AG04449 (cell line): Measurements from ENCODE around the gene MGAT5B.

Source experiments
- CTCF ChIA-PET: fragments of 350-600 bp; formaldehyde crosslinking; extraction: SDS; loops from one replicate; lab custom pipeline; 2021; ENCODE audit warnings: antibody characterized with exemption; lab: Yijun Ruan, JAX
- POLR2A ChIA-PET: fragments of 400-600, 350-600 bp; formaldehyde crosslinking; extraction: SDS; loops from one replicate; lab custom pipeline; 2020; ENCODE audit warnings: antibody characterized with exemption, inconsistent platforms; lab: Yijun Ruan, JAX
- DNase-seq: peaks from one replicate; pipeline ENCODE4 v3.0.0-alpha.2; 2010; ENCODE audit warnings: low read depth, low spot score
- H3K4me3 ChIP-seq: 2 replicates; pipeline ENCODE4 v1.5.1; 2011; ENCODE audit warnings: low read depth, mild to moderate bottlenecking, control low read depth, low read length
- TF ChIP-seq, protein P1 (sequence below): IDR thresholded peaks from one replicate; pipeline ENCODE4 v1.5.1; 2011; ENCODE audit warnings: mild to moderate bottlenecking, moderate library complexity, low read length, control low read depth, inconsistent platforms; ENCODE audit not compliant: insufficient read depth; ENCODE audit errors: missing control alignments

MGAT5B gene

DNA sequence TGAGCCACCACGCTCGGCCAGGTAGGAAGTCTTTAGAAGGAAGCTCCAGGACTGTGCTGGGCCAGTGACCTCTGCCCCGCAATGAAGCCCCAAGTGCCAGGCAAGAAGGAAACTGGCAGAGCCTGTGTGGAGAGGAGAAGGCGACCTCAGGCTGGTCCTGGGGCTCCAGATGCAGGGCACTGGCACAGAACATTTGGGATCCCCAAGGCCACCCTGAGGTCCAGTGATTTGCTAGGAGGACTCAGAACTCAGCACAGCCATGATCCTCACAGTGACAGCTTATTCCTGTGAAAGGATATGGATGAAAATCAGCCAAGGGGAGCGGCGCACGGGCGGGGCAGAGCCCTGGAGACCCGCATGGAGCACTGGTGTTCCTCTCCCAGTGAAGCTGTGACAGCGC, 24.1 kb downstream of the MGAT5B start:
- ChIA-PET POLR2A (no interaction called here), CTCF (interaction anchor here (0.8 to 2.0 kb wide), 2 partner anchors 25 to 164 kb away, joined by 3 to 5 read pairs; partner anchors contain the start of gene MGAT5B)
- no peak for DNase-seq
- TF ChIP-seq, protein P1, sequence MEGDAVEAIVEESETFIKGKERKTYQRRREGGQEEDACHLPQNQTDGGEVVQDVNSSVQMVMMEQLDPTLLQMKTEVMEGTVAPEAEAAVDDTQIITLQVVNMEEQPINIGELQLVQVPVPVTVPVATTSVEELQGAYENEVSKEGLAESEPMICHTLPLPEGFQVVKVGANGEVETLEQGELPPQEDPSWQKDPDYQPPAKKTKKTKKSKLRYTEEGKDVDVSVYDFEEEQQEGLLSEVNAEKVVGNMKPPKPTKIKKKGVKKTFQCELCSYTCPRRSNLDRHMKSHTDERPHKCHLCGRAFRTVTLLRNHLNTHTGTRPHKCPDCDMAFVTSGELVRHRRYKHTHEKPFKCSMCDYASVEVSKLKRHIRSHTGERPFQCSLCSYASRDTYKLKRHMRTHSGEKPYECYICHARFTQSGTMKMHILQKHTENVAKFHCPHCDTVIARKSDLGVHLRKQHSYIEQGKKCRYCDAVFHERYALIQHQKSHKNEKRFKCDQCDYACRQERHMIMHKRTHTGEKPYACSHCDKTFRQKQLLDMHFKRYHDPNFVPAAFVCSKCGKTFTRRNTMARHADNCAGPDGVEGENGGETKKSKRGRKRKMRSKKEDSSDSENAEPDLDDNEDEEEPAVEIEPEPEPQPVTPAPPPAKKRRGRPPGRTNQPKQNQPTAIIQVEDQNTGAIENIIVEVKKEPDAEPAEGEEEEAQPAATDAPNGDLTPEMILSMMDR = no peak
- H3K4me3 ChIP-seq = no peak overlapping the region

DNA sequence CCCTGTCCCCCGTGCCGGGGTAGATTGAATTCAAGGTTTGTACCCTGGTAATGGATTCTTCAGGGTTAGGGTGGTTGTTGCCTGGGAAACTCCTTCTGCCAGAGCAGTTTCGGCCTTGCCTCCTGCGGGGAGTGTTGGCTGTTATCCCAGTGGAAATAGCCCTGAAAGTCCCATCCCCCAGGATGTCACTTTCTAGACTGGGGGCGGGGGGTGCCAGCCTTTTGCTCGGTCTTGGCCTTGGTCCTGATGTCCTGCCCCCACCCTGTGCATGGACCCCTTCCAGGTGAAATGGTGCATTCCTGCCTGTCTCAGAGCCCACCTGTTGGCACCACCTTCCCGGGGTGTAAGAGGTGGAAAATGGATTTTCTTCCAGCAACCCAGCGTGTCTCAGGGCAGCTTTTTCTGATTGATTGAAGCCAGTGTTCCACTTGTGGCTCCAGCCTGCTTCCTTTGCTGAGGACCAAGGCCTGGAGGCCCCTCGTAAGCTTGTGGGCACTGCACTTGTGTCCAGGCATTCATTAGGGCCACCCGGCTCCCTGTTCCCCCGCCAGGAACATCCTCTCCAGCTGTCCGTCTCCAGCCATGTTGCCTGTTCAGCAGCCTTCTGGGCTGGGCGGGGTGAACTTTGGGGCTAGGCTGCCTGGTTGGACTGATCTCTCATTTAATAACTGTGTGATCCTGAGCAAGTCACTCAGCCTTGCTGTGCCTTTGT, 25.6 kb downstream of the MGAT5B start:
- H3K4me3 ChIP-seq = no peak overlapping the region
- TF ChIP-seq, protein P1 = no peak
- ChIA-PET CTCF (interaction anchor here (1.8 to 2.0 kb wide), 2 partner anchors 26 to 163 kb away, joined by 5 to 7 read pairs; partner anchors contain the start of gene MGAT5B), POLR2A (no interaction called here)
- DNase-seq = no peak

DNA sequence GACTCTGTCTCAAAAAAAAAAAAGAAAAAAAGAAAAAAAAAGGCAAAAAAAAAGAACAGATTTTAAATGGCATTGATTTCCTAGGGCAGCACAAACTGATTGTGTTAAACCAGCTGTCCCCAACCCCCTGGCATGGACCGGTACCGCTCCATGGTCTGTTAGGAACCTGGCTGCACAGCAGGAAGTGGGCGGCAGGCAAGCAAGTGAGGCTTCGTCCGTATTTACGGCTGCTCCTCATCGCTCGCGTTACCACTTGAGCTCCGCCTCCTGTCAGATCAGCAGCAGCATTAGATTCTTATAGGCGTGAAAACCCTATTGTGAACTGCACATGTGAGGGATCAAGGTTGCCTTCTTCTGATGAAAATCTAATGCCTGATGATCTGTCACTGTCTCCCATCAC, 26.6 kb downstream of the MGAT5B start:
- POLR2A ChIA-PET = no interaction called here
- DNase-seq = no peak
- CTCF ChIA-PET = interaction anchor here (1.8 kb wide), 1 partner anchor 161 kb away, joined by 7 read pairs; no protein-coding TSS in a partner anchor
- TF ChIP-seq, protein P1 = no peak
- H3K4me3 ChIP-seq = no peak overlapping the region

DNA sequence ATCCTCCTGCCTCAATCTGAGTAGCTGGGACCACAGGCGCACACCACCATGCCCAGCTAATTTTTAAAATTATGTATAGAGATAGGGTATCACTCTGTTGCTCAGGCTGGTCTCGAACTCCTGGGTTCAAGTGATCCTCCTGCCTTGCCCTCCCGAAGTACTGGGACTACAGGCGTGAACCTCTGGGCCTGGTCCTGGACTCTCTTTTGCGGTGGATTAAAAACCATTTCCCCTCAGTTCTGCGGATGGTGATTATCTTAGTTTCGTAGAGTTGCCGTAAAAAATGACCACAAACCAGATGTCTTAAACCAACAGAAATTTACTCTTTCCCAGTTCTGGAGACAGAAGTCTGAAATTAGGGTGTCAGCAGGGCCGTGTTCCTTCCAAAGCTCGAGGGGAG, 28.8 kb downstream of the MGAT5B start:
- DNase-seq = no peak
- TF ChIP-seq, protein P1 = no peak
- H3K4me3 ChIP-seq = no peak overlapping the region
- ChIA-PET CTCF (no interaction called here), POLR2A (no interaction called here)

DNA sequence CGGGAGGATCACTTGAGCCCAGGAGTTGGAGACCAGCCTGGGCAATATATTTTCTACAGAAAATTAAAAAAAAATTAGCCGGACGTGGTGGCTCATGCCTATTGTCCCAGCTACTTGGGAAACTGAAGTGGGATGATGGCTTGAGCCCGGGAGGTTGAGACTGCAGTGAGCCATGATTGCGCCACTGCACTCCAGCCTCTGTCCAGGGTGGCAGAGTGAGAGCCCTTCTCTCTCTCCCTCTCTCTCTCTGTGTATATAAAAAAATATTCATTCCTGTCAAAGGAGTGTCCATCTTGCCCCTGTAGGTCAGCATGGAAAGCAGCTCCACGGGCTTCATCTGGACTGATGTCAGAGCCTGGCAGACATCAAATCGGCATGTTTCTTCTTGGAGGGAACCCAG, 31.2 kb downstream of the MGAT5B start:
- POLR2A ChIA-PET = interaction anchor here (1.0 kb wide), 1 partner anchor 31 kb away, joined by 3 read pairs; the partner anchor contains the start of gene MGAT5B
- DNase-seq = no peak
- no peak overlapping the region for H3K4me3 ChIP-seq
- CTCF ChIA-PET = interaction anchor here (0.7 to 1.3 kb wide), 2 partner anchors 31 to 188 kb away, joined by 3 read pairs; partner anchors contain the start of gene MGAT5B
- TF ChIP-seq, protein P1 = no peak

DNA sequence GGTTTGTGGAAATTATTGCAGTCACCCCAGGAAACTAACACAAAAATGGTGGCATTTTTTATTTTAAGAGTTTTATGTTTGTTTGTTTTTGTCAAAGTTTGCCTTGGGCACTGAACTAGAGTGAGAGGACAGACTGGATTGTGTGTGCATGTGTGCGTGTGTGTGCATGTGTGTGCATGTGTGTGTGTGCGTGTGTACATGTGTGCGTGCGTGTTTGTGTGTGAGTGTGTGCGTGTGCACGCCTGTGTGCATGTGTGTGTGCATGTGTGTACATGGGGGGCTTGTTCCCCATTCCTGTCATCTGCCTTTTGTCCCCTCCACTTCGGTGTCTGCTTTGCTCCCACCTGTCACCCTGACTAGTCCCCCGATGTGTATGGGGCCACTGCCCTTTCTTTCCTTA, 32.5 kb downstream of the MGAT5B start:
- DNase-seq = no peak
- POLR2A ChIA-PET = no interaction called here
- CTCF ChIA-PET = interaction anchor here (1.3 to 1.4 kb wide), 2 partner anchors 155 to 186 kb away, joined by 3 read pairs; no protein-coding TSS in a partner anchor
- no peak overlapping the region for H3K4me3 ChIP-seq
- TF ChIP-seq, protein P1 = no peak
